H9 (cell line): ENCODE data around the gene RNPS1. TPM values are rescaled to one million over a fixed set of nuclear protein-coding genes. Genes with fewer than 3 reads are reported as not detected.

Source experiments
- DNase-seq: peaks from one replicate; pipeline ENCODE4 v3.0.0-alpha.2; 2017
- H2AFZ ChIP-seq: one replicate; pipeline ENCODE4 v1.6.1; 2013; ENCODE audit warnings: mild to moderate bottlenecking, low read length, control low read depth, moderate library complexity
- H2AK5ac ChIP-seq: 2 replicates; pipeline ENCODE4 v1.6.1; 2013; ENCODE audit warnings: low read length, control low read depth, mixed read lengths; ENCODE audit not compliant: insufficient read length
- H2BK120ac ChIP-seq: one replicate; pipeline ENCODE4 v1.6.1; 2013; ENCODE audit warnings: low read depth, mild to moderate bottlenecking, low read length, control low read depth, inconsistent platforms; ENCODE audit not compliant: poor library complexity, severe bottlenecking
- H2BK12ac ChIP-seq: 2 replicates; pipeline ENCODE4 v1.6.1; 2013; ENCODE audit warnings: low read length, control low read depth, mixed read lengths, low read depth; ENCODE audit not compliant: insufficient read length
- H2BK15ac ChIP-seq: 2 replicates; pipeline ENCODE4 v1.6.1; 2013; ENCODE audit warnings: low read depth, low read length, control low read depth
- H2BK20ac ChIP-seq: one replicate; pipeline ENCODE4 v1.6.1; 2013; ENCODE audit warnings: low read depth, mild to moderate bottlenecking, low read length, control low read depth, inconsistent platforms; ENCODE audit not compliant: poor library complexity, severe bottlenecking
- H2BK5ac ChIP-seq: 2 replicates; pipeline ENCODE4 v1.6.1; 2013; ENCODE audit warnings: low read length, control low read depth, mixed read lengths; ENCODE audit not compliant: insufficient read length
- H3K14ac ChIP-seq: 2 replicates; pipeline ENCODE4 v1.6.1; 2013; ENCODE audit warnings: low read length, control low read depth; ENCODE audit not compliant: insufficient read depth
- H3K18ac ChIP-seq: 2 replicates; pipeline ENCODE4 v1.6.1; 2013; ENCODE audit warnings: low read depth, mild to moderate bottlenecking, mixed read lengths, low read length, control low read depth; ENCODE audit not compliant: insufficient read length
- H3K23ac ChIP-seq: 2 replicates; pipeline ENCODE4 v1.6.1; 2013; ENCODE audit warnings: low read length, control low read depth, mixed read lengths, low read depth; ENCODE audit not compliant: insufficient read length
- H3K23me2 ChIP-seq: 2 replicates; pipeline ENCODE4 v1.6.1; 2013; ENCODE audit warnings: low read depth, mild to moderate bottlenecking, mixed read lengths, low read length, control low read depth; ENCODE audit not compliant: insufficient read length, poor library complexity, severe bottlenecking
- H3K27ac ChIP-seq: 2 replicates; pipeline ENCODE4 v1.5.1; 2013; ENCODE audit warnings: low read length, control low read depth, mixed read lengths, low read depth; ENCODE audit not compliant: insufficient read length
- H3K27me3 ChIP-seq: 2 replicates; pipeline ENCODE4 v1.6.1; 2013; ENCODE audit warnings: low read length, control low read depth, inconsistent platforms; ENCODE audit not compliant: insufficient read depth
- H3K4ac ChIP-seq: 2 replicates; pipeline ENCODE4 v1.6.1; 2013; ENCODE audit warnings: low read depth, mild to moderate bottlenecking, control low read depth, inconsistent platforms, low read length, moderate library complexity
- H3K4me1 ChIP-seq: 2 replicates; pipeline ENCODE4 v1.6.1; 2013; ENCODE audit warnings: low read length, control low read depth, inconsistent platforms; ENCODE audit not compliant: insufficient read depth
- H3K4me2 ChIP-seq: 2 replicates; pipeline ENCODE4 v1.6.1; 2013; ENCODE audit warnings: low read length, control low read depth, mixed read lengths; ENCODE audit not compliant: insufficient read length, insufficient read depth
- H3K56ac ChIP-seq: 2 replicates; pipeline ENCODE4 v1.6.1; 2013; ENCODE audit warnings: low read depth, mild to moderate bottlenecking, mixed read lengths, low read length, control low read depth; ENCODE audit not compliant: insufficient read length
- H3K79me1 ChIP-seq: 2 replicates; pipeline ENCODE4 v1.6.1; 2013; ENCODE audit warnings: low read depth, mild to moderate bottlenecking, moderate library complexity, low read length, control low read depth, inconsistent platforms; ENCODE audit not compliant: insufficient read depth, poor library complexity, severe bottlenecking
- H3K79me2 ChIP-seq: 2 replicates; pipeline ENCODE4 v1.6.1; 2013; ENCODE audit warnings: low read length, control low read depth, inconsistent platforms; ENCODE audit not compliant: insufficient read depth
- H3K9ac ChIP-seq: 2 replicates; pipeline ENCODE4 v1.6.1; 2013; ENCODE audit warnings: low read length, control low read depth, mixed read lengths; ENCODE audit not compliant: insufficient read length; ENCODE audit errors: extremely low read depth
- H3K9me3 ChIP-seq: one replicate; pipeline ENCODE4 v1.6.1; 2013; ENCODE audit warnings: low read depth, low read length, inconsistent platforms; ENCODE audit not compliant: control insufficient read depth
- H3T11ph ChIP-seq: one replicate; pipeline ENCODE4 v1.6.1; 2013; ENCODE audit warnings: mild to moderate bottlenecking, low read length, control low read depth, inconsistent platforms
- H4K20me1 ChIP-seq: one replicate; pipeline ENCODE4 v1.6.1; 2013; ENCODE audit not compliant: control insufficient read depth, insufficient read length, insufficient read depth
- H4K5ac ChIP-seq: 2 replicates; pipeline ENCODE4 v1.6.1; 2013; ENCODE audit warnings: low read depth, mild to moderate bottlenecking, mixed read lengths, low read length, control low read depth; ENCODE audit not compliant: insufficient read length
- H4K8ac ChIP-seq: replicated peaks from 2 replicates; pipeline ENCODE4 v1.6.1; 2013; ENCODE audit warnings: low read length, control low read depth, mixed read lengths, low read depth; ENCODE audit not compliant: insufficient read length
- H4K91ac ChIP-seq: 2 replicates; pipeline ENCODE4 v1.6.1; 2013; ENCODE audit warnings: low read depth, mild to moderate bottlenecking, moderate library complexity, mixed read lengths, low read length, control low read depth; ENCODE audit not compliant: insufficient read length
- H3K27ac Mint-ChIP-seq, 3 experiments: 2 replicates in 2 of 3; 3 replicates in 1 of 3; pipeline ENCODE4 v1.8.0; 2020 to 2021; ENCODE audit warnings: mixed read lengths in 3 of 3, mild to moderate bottlenecking in 1 of 3, moderate library complexity in 1 of 3
- H3K27me3 Mint-ChIP-seq: 2 replicates; pipeline ENCODE4 v1.8.0; 2021; ENCODE audit warnings: low read depth, mild to moderate bottlenecking, moderate library complexity, mixed read lengths
- H3K36me3 Mint-ChIP-seq, 3 experiments: 2 replicates in 2 of 3; 3 replicates in 1 of 3; pipeline ENCODE4 v1.8.0; 2020 to 2021; ENCODE audit warnings: low read depth in 3 of 3, mixed read lengths in 3 of 3; ENCODE audit not compliant: insufficient read depth in 1 of 3
- H3K4me1 Mint-ChIP-seq, 2 experiments: 2 replicates each; pipeline ENCODE4 v1.8.0; 2020; ENCODE audit warnings: mixed read lengths in 2 of 2
- H3K4me3 Mint-ChIP-seq, 2 experiments: 2 replicates in 1 of 2; 3 replicates in 1 of 2; pipeline ENCODE4 v1.8.0; 2020 to 2021; ENCODE audit warnings: mild to moderate bottlenecking in 2 of 2, mixed read lengths in 2 of 2, moderate library complexity in 1 of 2
- H3K9me3 Mint-ChIP-seq, 2 experiments: 2 replicates in 1 of 2; 3 replicates in 1 of 2; pipeline ENCODE4 v1.8.0; 2020; ENCODE audit warnings: mild to moderate bottlenecking in 2 of 2, mixed read lengths in 2 of 2, moderate library complexity in 1 of 2
- WGBS: extraction: QIAGEN DNeasy Blood & Tissue Kit; methylation state at CpG from one replicate; pipeline ENCODE4 v1.1.7; 2013; ENCODE audit warnings: missing lambda C conversion rate, low lambda C conversion rate, mixed read lengths; ENCODE audit not compliant: insufficient read length; ENCODE audit errors: extremely low coverage; 5-methylcytosine and 5-hydroxymethylcytosine counted together
- total RNA-seq: library from RNA; stranded (reverse); gene quantifications from 2 replicates; pipeline ENCODE4 v1.2.1, GENCODE V29; 2021
- TF ChIP-seq, protein P1 (sequence below): fragments of 200-600 bp; sonication (generic); conservative IDR thresholded peaks from 3 replicates; pipeline ENCODE4 v1.8.0; 2021; ENCODE audit warnings: antibody characterized with exemption, mild to moderate bottlenecking

Gene RNPS1
- total RNA-seq, 1 experiment from 2014 or later: 384 TPM

DNA sequence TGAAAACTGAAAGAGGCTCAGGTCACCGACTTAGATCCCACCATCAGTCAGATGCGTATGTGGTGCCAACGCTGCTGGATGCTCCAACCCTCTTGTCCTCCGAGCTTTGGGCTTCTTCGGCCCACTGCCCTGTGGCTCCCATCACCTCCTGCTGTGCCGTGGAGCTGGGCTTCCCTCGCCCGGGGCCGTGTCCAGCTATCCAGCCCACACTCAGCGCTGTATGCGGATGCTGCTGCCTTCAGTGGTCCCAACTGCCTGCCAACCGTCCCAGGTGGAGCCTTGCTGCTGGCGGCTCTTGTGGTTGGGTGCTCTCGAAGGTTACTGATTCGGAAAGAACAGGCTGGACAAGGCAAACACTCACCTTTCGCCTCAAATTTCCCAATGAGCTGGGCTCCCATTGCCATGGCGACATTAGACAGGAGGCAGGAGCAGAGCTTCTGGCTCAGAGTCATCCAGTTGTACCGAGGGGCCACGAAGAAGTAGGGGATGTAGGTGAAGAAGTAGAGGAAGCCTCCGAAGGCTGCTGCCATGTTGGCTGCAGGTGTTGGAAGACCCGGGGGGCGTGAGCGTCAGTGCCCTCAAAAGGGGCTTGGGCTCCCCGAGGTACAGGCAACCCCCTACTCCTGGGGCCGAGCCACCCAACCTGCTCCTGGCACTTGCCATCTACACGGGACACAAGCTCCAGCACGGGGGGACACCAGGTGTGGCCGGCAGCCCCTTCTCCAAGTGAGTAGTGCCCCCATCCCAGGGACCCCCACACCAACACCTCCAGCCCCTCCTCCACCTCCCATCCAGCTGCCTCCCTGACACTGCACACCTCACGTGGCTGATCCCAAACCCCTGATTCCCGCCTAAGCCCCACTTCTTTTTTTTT is 40.4 kb upstream of the RNPS1 start:
- H3K9ac ChIP-seq: no peak overlapping the region
- TF ChIP-seq, protein P1, sequence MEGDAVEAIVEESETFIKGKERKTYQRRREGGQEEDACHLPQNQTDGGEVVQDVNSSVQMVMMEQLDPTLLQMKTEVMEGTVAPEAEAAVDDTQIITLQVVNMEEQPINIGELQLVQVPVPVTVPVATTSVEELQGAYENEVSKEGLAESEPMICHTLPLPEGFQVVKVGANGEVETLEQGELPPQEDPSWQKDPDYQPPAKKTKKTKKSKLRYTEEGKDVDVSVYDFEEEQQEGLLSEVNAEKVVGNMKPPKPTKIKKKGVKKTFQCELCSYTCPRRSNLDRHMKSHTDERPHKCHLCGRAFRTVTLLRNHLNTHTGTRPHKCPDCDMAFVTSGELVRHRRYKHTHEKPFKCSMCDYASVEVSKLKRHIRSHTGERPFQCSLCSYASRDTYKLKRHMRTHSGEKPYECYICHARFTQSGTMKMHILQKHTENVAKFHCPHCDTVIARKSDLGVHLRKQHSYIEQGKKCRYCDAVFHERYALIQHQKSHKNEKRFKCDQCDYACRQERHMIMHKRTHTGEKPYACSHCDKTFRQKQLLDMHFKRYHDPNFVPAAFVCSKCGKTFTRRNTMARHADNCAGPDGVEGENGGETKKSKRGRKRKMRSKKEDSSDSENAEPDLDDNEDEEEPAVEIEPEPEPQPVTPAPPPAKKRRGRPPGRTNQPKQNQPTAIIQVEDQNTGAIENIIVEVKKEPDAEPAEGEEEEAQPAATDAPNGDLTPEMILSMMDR: no peak
- WGBS: no CpG with 5 or more reads among the region's 30 CpGs
- no peak overlapping the region for H3T11ph ChIP-seq
- H3K27ac ChIP-seq: no peak overlapping the region
- Mint-ChIP-seq H3K4me1 (no peaks in the 10 kb centered on the region), H3K27ac (no peak overlapping the region), H3K36me3 (no peaks in the 10 kb centered on the region), H3K9me3 (no peaks in the 10 kb centered on the region), H3K4me3 (no peak overlapping the region), H3K27me3 (peaks cover 6% of the 10 kb centered on the region)
- H2BK120ac ChIP-seq: no peak overlapping the region
- no peak overlapping the region for H3K18ac ChIP-seq
- no peak overlapping the region for H4K5ac ChIP-seq
- H3K4me2 ChIP-seq: no peak overlapping the region
- no peaks in the 10 kb centered on the region for H3K9me3 ChIP-seq
- H2BK15ac ChIP-seq: no peak overlapping the region
- H4K8ac ChIP-seq: no peak overlapping the region
- H4K20me1 ChIP-seq: no peaks in the 10 kb centered on the region
- no peak overlapping the region for H4K91ac ChIP-seq
- DNase-seq: no peak
- no peak overlapping the region for H2AK5ac ChIP-seq
- H3K23ac ChIP-seq: no peak overlapping the region
- no peak overlapping the region for H3K14ac ChIP-seq
- H2BK5ac ChIP-seq: no peak overlapping the region
- H2BK12ac ChIP-seq: no peak overlapping the region
- no peaks in the 10 kb centered on the region for H3K79me1 ChIP-seq
- H3K23me2 ChIP-seq: no peaks in the 10 kb centered on the region
- no peak overlapping the region for H3K56ac ChIP-seq
- H2BK20ac ChIP-seq: no peak overlapping the region
- no peaks in the 10 kb centered on the region for H3K27me3 ChIP-seq
- no peaks in the 10 kb centered on the region for H3K79me2 ChIP-seq
- no peak overlapping the region for H3K4ac ChIP-seq
- no peak overlapping the region for H2AFZ ChIP-seq
- H3K4me1 ChIP-seq: no peaks in the 10 kb centered on the region
